Colonic mucosa (tissue), 4 donors: Measurements from ENCODE around the gene MED26. TPM values are rescaled to one million over a fixed set of nuclear protein-coding genes. Genes with fewer than 3 reads are reported as not detected.
A peak's percentile ranks its signal among the peaks of the same experiment; 100 is the strongest.
"Not testable (repeated sequence)": the region's sequence is repeated elsewhere in the genome, so short reads cannot be mapped to it uniquely, and the experiment has no call there.

Source experiments
- DNase-seq: peaks from one replicate; pipeline ENCODE4 v3.0.0-alpha.2; 2020
- H3K27ac ChIP-seq: fragments of 200-600 bp; one replicate; pipeline ENCODE4 v1.8.0; 2021
- H3K27me3 ChIP-seq: fragments of 200-600 bp; one replicate; pipeline ENCODE4 v1.8.0; 2021
- H3K36me3 ChIP-seq: fragments of 200-600 bp; one replicate; pipeline ENCODE4 v1.8.0; 2021
- H3K4me1 ChIP-seq: fragments of 200-600 bp; one replicate; pipeline ENCODE4 v1.8.0; 2021; ENCODE audit warnings: mild to moderate bottlenecking
- H3K4me3 ChIP-seq: fragments of 200-600 bp; one replicate; pipeline ENCODE4 v1.8.0; 2021
- H3K9ac ChIP-seq, 2 donors: one replicate each; pipeline ENCODE4 v1.7.0; 2013; ENCODE audit warnings: control low read depth in 2 of 2, low read depth in 2 of 2, low read length in 2 of 2
- H3K9me3 ChIP-seq: fragments of 200-600 bp; one replicate; pipeline ENCODE4 v1.8.0; 2021
- CTCF ChIP-seq: fragments of 200-600 bp; IDR thresholded peaks from one replicate; pipeline ENCODE4 v1.8.0; 2022; ENCODE audit warnings: antibody characterized with exemption, mild to moderate bottlenecking
- intact Hi-C: fragments of 100-400 bp; cut with DNase I; formaldehyde crosslinking; loops from one replicate; pipeline ENCODE4 v1.14.1; 2022
- total RNA-seq, 2 donors: library from RNA; stranded (reverse); fragmentation: NEBNext Ultra II Directional in 1 of 2; extraction: Animal tissue kit (Norgen Biotek cat#: 25700) in 1 of 2; gene quantifications; one replicate each; pipeline ENCODE4 v1.2.1, GENCODE V29; 2021
- donor health status: healthy.
- donor health status: DM: no; HTN: no; CAD: no.
- donor health status: DM: no; HTN: no; CAD: no.

The MED26 gene
- total RNA-seq, 2 donors from 2014 or later, result 10.0 to 11.9 TPM

GRCh38 chr19:16544473-16545231, 83.4 kb downstream of the MED26 start:
- intact Hi-C loops, result no loop called here
- H3K27me3 ChIP-seq, result no peaks in the 10 kb centered on the region
- no peak for DNase-seq
- H3K36me3 ChIP-seq, result no peaks in the 10 kb centered on the region
- no peak for TF ChIP-seq CTCF
- H3K4me3 ChIP-seq, result no peak overlapping the region
- H3K9me3 ChIP-seq, result no peaks in the 10 kb centered on the region
- no peak overlapping the region for H3K9ac ChIP-seq
- H3K27ac ChIP-seq, result no peak overlapping the region
- peaks cover 20% of the 10 kb centered on the region for H3K4me1 ChIP-seq

GRCh38 chr19:16543734-16544133, 84.3 kb downstream of the MED26 start:
- H3K27ac ChIP-seq, intact Hi-C loops, H3K27me3 ChIP-seq, H3K36me3 ChIP-seq, DNase-seq, H3K4me3 ChIP-seq, H3K9me3 ChIP-seq: not testable (repeated sequence)
- Histone ChIP-seq H3K9ac (peak overlapping the region in 1 of 2 donors; percentile 24), H3K4me1 (peaks cover 22% of the 10 kb centered on the region)

GRCh38 chr19:16542910-16543472, 85.0 kb downstream of the MED26 start:
- H3K4me3 ChIP-seq, result peak overlapping the region; percentile 100
- no peaks in the 10 kb centered on the region for H3K9me3 ChIP-seq
- peak overlapping the region; percentile 86 to 89 for H3K9ac ChIP-seq
- no peaks in the 10 kb centered on the region for H3K27me3 ChIP-seq
- peak overlapping the region; percentile 87 for H3K27ac ChIP-seq
- TF ChIP-seq CTCF, result no peak
- no peaks in the 10 kb centered on the region for H3K36me3 ChIP-seq
- no peak for DNase-seq
- peaks cover 22% of the 10 kb centered on the region for H3K4me1 ChIP-seq
- intact Hi-C loops, result no loop called here

- Histone ChIP-seq H3K9ac (peak within 1 kb of the TSS; percentile 86 to 89), H3K4me3 (peak within 1 kb of the TSS; percentile 100), H3K4me1 (peaks cover 22% of the 10 kb centered on the region), H3K9me3 (no peaks in the 10 kb centered on the region), H3K27ac (peak within 1 kb of the TSS; percentile 87), H3K27me3 (no peaks in the 10 kb centered on the region), H3K36me3 (no peaks in the 10 kb centered on the region)
- intact Hi-C loops, result no loop called here
- peak; percentile 94 for DNase-seq
- TF ChIP-seq CTCF, result no peak
Measured at GRCh38 chr19:16542045-16542909, 85.7 kb downstream of the MED26 start, which contains the start of gene CHERP. Gene CHERP (minus strand): TSS chr19:16542437. CDS start chr19:16542378, 59 bp downstream.

GRCh38 chr19:16541526-16542044, 86.4 kb downstream of the MED26 start:
- Histone ChIP-seq H3K9me3 (no peaks in the 10 kb centered on the region), H3K36me3 (no peaks in the 10 kb centered on the region), H3K4me1 (peaks cover 22% of the 10 kb centered on the region), H3K9ac (peak overlapping the region; percentile 83 to 86), H3K27me3 (no peaks in the 10 kb centered on the region), H3K4me3 (peak overlapping the region; percentile 100), H3K27ac (peak overlapping the region; percentile 87)
- intact Hi-C loops, result no loop called here
- no peak for DNase-seq
- no peak for TF ChIP-seq CTCF
